ENCODE results near the gene QRSL1.

DNA sequence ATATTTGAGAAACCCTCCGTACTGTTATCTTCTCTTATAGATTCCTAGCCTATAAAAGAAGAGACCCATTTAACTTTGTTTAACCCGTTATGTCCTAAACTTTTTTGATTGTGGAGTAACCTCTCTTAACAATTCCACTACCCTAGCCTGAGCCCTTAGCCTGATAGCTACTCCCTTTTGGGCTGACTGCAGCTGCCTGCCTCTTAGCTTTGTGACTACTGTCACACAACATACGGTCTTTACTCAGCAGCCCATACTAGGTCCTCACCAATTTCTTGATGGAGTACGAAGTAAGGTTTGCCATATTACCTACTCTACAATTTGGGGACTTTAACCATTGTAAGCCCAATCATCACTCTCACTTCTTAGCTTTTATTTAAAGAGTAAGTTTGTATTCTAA is 72.7 kb downstream of the QRSL1 start:
- TF ChIP-seq, protein P1, sequence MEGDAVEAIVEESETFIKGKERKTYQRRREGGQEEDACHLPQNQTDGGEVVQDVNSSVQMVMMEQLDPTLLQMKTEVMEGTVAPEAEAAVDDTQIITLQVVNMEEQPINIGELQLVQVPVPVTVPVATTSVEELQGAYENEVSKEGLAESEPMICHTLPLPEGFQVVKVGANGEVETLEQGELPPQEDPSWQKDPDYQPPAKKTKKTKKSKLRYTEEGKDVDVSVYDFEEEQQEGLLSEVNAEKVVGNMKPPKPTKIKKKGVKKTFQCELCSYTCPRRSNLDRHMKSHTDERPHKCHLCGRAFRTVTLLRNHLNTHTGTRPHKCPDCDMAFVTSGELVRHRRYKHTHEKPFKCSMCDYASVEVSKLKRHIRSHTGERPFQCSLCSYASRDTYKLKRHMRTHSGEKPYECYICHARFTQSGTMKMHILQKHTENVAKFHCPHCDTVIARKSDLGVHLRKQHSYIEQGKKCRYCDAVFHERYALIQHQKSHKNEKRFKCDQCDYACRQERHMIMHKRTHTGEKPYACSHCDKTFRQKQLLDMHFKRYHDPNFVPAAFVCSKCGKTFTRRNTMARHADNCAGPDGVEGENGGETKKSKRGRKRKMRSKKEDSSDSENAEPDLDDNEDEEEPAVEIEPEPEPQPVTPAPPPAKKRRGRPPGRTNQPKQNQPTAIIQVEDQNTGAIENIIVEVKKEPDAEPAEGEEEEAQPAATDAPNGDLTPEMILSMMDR (IDR thresholded peaks at IDR 0.05), result no peak
- TF ChIP-seq POLR2AphosphoS5 (IDR thresholded peaks at IDR 0.05) (no peak), POLR2A (IDR thresholded peaks at IDR 0.05) (no peak)

All from prostate gland (tissue), 2 donors.